SK-N-MC (cell line): ENCODE results near the gene PTPRG.

ENCODE experiments used
- EZH2 ChIP-seq: fragments of 200-600 bp; sonication (generic); IDR thresholded peaks from one replicate; pipeline ENCODE4 v1.6.1; 2017; ENCODE audit warnings: antibody characterized with exemption
- FOXP2 ChIP-seq: optimal IDR thresholded peaks from 2 replicates; pipeline ENCODE3; 2011; ENCODE audit warnings: mild to moderate bottlenecking, moderate library complexity; ENCODE audit not compliant: insufficient read depth; ENCODE audit errors: extremely low read length, control extremely low read depth
- POLR2AphosphoS5 ChIP-seq: IDR thresholded peaks from 2 replicates; pipeline ENCODE4 v1.6.1; 2012; ENCODE audit warnings: mild to moderate bottlenecking, low read depth, low read length, borderline replicate concordance

DNA sequence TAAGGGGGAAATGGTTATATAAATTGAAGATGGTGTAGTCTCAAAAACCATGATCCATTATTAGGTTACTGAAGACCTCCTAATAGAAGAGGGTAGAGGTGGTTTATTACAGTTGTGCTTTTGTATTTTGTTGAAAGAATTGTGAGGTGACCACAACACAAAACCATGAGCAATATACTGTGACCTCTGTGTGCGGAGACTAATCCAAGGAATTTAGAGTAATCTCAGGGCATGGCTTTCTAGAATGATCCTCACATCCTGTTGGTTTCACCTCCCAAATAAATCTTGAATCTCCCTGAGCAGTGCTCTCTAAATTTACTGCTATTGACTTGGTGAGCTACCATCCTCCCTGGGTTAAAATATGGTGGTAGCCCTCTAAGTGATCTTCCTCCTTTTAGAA lies 52.3 kb downstream of the PTPRG start:
- TF ChIP-seq EZH2: no peak
- TF ChIP-seq POLR2AphosphoS5: no peak
- no peak for TF ChIP-seq FOXP2
